A549 (cell line): ENCODE measurements around the gene CCL4. TPM values are rescaled to one million over a fixed set of nuclear protein-coding genes. Genes with fewer than 3 reads are reported as not detected.
A peak's percentile ranks its signal among the peaks of the same experiment; 100 is the strongest.

Experiments used
- ATAC-seq, 2 experiments: fragments of 200-7000 bp in 1 of 2; fragments of >200 bp in 1 of 2; cut with Nextera tagmentation in 1 of 2; cut with Tn5 transposase in 1 of 2; 3 replicates each; pipeline versions ENCODE4 v1.8.0 to v1.9.1; 2018 to 2020; ENCODE audit warnings: mild to moderate bottlenecking in 1 of 2, moderate library complexity in 1 of 2
- CTCF ChIA-PET: fragments of 300-600 bp; sonication (Branson Sonifier 250); formaldehyde crosslinking; extraction: SDS; loops from one replicate; lab custom pipeline; 2021; ENCODE audit warnings: antibody characterized with exemption, inconsistent platforms; lab: Yijun Ruan, JAX
- POLR2A ChIA-PET: fragments of 350-600 bp; formaldehyde crosslinking; extraction: SDS; loops from one replicate; lab custom pipeline; 2021; ENCODE audit warnings: antibody characterized with exemption, inconsistent platforms; lab: Yijun Ruan, JAX
- DNase-seq, 2 experiments: peaks; one replicate each; pipeline versions ENCODE4 v3.0.0 to v3.0.0-alpha.2; 2011 to 2016; ENCODE audit warnings: low read depth in 1 of 2, low spot score in 1 of 2
- FAIRE-seq: peaks from 2 replicates; lab custom pipeline; 2011; peaks lifted over from hg19 to GRCh38; lab: Jason Lieb, UNC
- H3K27ac ChIP-seq, 2 experiments: fragments of >200 bp; sonication (Bioruptor Twin); formaldehyde crosslinking; 3 replicates each; pipeline ENCODE4 v1.5.1; 2016 to 2017
- H3K4me1 ChIP-seq: fragments of >200 bp; sonication (Bioruptor Twin); formaldehyde crosslinking; 3 replicates; pipeline ENCODE4 v1.6.1; 2016
- H3K4me2 ChIP-seq: fragments of >200 bp; sonication (Bioruptor Twin); formaldehyde crosslinking; 3 replicates; pipeline ENCODE4 v1.6.1; 2016
- H3K4me3 ChIP-seq: fragments of >200 bp; sonication (Bioruptor Twin); formaldehyde crosslinking; 3 replicates; pipeline ENCODE4 v1.5.1; 2016
- H3K9me3 ChIP-seq: fragments of >200 bp; sonication (Bioruptor Twin); formaldehyde crosslinking; 3 replicates; pipeline ENCODE4 v1.6.1; 2016
- CHD4 ChIP-seq: fragments of 200-600 bp; sonication (generic); IDR thresholded peaks from 2 replicates; pipeline ENCODE4 v1.6.1; 2016; ENCODE audit warnings: antibody characterized with exemption, mild to moderate bottlenecking, borderline replicate concordance
- FOXS1 ChIP-seq: fragments of 250-450 bp; sonication (Bioruptor Pico); IDR thresholded peaks from 2 replicates; pipeline ENCODE4 v1.5.0; 2020; ENCODE audit warnings: mild to moderate bottlenecking, moderate library complexity
- HOXB13 ChIP-seq: fragments of 250-450 bp; sonication (Bioruptor Pico); IDR thresholded peaks from 2 replicates; pipeline ENCODE4 v1.5.0; 2020; ENCODE audit warnings: low read depth, mild to moderate bottlenecking, moderate library complexity
- JUNB ChIP-seq: fragments of >200 bp; sonication (Bioruptor Twin); formaldehyde crosslinking; IDR thresholded peaks from 2 replicates; pipeline ENCODE4 v1.6.1; 2016
- MAFK ChIP-seq: fragments of 450-650 bp; IDR thresholded peaks from 2 replicates; pipeline ENCODE4 v1.6.1; 2014; ENCODE audit not compliant: partially characterized antibody
- MAZ ChIP-seq: fragments of 150-350 bp; IDR thresholded peaks from 2 replicates; pipeline ENCODE4 v1.6.1; 2014; ENCODE audit warnings: antibody characterized with exemption, low read depth, low read length, borderline replicate concordance
- MYC ChIP-seq: IDR thresholded peaks from 2 replicates; pipeline ENCODE4 v1.6.1; 2012; ENCODE audit warnings: mild to moderate bottlenecking, inconsistent platforms, low read length, improper control_type of control experiment, borderline replicate concordance
- NFE2L2 ChIP-seq: fragments of 150-350 bp; conservative IDR thresholded peaks from 2 replicates; pipeline ENCODE4 v1.6.1; 2014; ENCODE audit warnings: low read length
- NR3C1 ChIP-seq: fragments of >200 bp; sonication (Bioruptor Twin); formaldehyde crosslinking; IDR thresholded peaks from 3 replicates; pipeline ENCODE4 v1.6.1; 2017
- PBX3 ChIP-seq: IDR thresholded peaks from 2 replicates; pipeline ENCODE4 v1.6.1; 2012
- PHF8 ChIP-seq: fragments of 200-600 bp; sonication (generic); IDR thresholded peaks from 2 replicates; pipeline ENCODE4 v1.6.1; 2016; ENCODE audit warnings: low read depth, mild to moderate bottlenecking, antibody characterized with exemption, moderate library complexity, borderline replicate concordance
- POLR2A ChIP-seq: IDR thresholded peaks from 2 replicates; pipeline ENCODE4 v1.6.1; 2012; ENCODE audit warnings: mild to moderate bottlenecking, low read length
- POLR2AphosphoS2 ChIP-seq: conservative IDR thresholded peaks from 2 replicates; pipeline ENCODE4 v1.6.1; 2012; ENCODE audit warnings: low read length, improper control_type of control experiment, inconsistent platforms
- RARB ChIP-seq: fragments of 250-450 bp; sonication (Bioruptor Pico); IDR thresholded peaks from 2 replicates; pipeline ENCODE4 v1.8.0; 2021; ENCODE audit warnings: mild to moderate bottlenecking, moderate library complexity
- RCOR1 ChIP-seq: fragments of 150-350 bp; IDR thresholded peaks from 2 replicates; pipeline ENCODE4 v1.6.1; 2014; ENCODE audit warnings: antibody characterized with exemption, low read length, low read depth
- RNF2 ChIP-seq: fragments of 200-600 bp; sonication (generic); IDR thresholded peaks from 2 replicates; pipeline ENCODE4 v1.6.1; 2016; ENCODE audit warnings: low read depth, mild to moderate bottlenecking, antibody characterized with exemption, moderate library complexity, borderline replicate concordance
- ZC3H11A ChIP-seq: fragments of 450-650 bp; IDR thresholded peaks from 2 replicates; pipeline ENCODE4 v1.6.1; 2014; ENCODE audit warnings: antibody characterized with exemption, mild to moderate bottlenecking
- ZFP36 ChIP-seq: fragments of 450-650 bp; IDR thresholded peaks from 2 replicates; pipeline ENCODE4 v1.6.1; 2014; ENCODE audit warnings: borderline replicate concordance; ENCODE audit not compliant: partially characterized antibody
- ZNF302 ChIP-seq: fragments of 250-450 bp; sonication (Bioruptor Pico); IDR thresholded peaks from 2 replicates; pipeline ENCODE4 v1.9.0; 2021; ENCODE audit warnings: inconsistent platforms, mild to moderate bottlenecking, moderate library complexity
- WGBS: methylation state at CpG from one replicate; pipeline ENCODE4 v1.1.6; 2017; ENCODE audit errors: missing lambda C conversion rate; 5-methylcytosine and 5-hydroxymethylcytosine counted together
- polyA plus RNA-seq, 4 experiments: library from polyadenylated mRNA; depleted of rRNA in 3 of 4; stranded (reverse); fragments of >200 nt; fragmentation: RNase III in 1 of 4; extraction: RNeasy Plus Mini Kit Qiagen cat#74134 plus additional on column Dnase treatment in 1 of 4; gene quantifications; 2 replicates in 3 of 4; 3 replicates in 1 of 4; pipeline ENCODE4 v1.2.3, GENCODE V29; 2011 to 2017
- TF ChIP-seq, protein P1 (sequence below): fragments of 250-450 bp; sonication (Bioruptor Pico); IDR thresholded peaks from 2 replicates; pipeline ENCODE4 v1.5.0; 2020; ENCODE audit warnings: low read depth, mild to moderate bottlenecking, moderate library complexity

The CCL4 gene
- polyA plus RNA-seq, 2 of the 4 experiments (the other 2 are of a cell fraction), result not detected

DNA sequence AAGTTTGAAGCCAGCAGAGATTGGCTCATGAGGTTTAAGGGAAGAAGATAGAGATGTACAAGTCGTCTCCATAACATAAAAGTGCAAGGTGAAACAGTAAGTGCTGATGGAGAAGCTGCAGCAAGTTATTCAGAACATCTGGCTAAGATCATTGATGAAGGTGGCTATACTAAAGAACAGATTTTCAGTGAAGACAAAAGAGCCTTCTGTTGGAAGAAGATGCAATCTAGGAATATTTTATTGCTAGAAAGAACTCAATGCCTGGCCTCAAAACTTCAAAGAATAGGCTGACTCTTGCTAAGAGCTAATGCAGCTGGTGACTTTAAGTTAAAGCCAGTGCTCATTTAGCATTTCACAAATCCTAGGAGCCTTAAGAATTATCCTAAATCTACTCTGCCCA is 26.0 kb downstream of the CCL4 start:
- no peak for TF ChIP-seq NFE2L2
- TF ChIP-seq, protein P1, sequence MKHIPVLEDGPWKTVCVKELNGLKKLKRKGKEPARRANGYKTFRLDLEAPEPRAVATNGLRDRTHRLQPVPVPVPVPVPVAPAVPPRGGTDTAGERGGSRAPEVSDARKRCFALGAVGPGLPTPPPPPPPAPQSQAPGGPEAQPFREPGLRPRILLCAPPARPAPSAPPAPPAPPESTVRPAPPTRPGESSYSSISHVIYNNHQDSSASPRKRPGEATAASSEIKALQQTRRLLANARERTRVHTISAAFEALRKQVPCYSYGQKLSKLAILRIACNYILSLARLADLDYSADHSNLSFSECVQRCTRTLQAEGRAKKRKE, result no peak
- no peak for TF ChIP-seq RARB (CRISPR knock-in tag)
- no peak for TF ChIP-seq NR3C1
- no peak for TF ChIP-seq CHD4
- TF ChIP-seq POLR2A, result no peak
- no peak for TF ChIP-seq ZFP36
- TF ChIP-seq POLR2AphosphoS2, result no peak
- no peak for TF ChIP-seq MAFK
- TF ChIP-seq, all 56 proteins: peak for 0
- 3% methylated on average over 1 of the region's 1 CpG for WGBS
- ChIA-PET POLR2A (no interaction called here), CTCF (interaction anchor here (0.6 to 8.2 kb wide), 3 partner anchors 19 to 160 kb away, joined by 3 to 83 read pairs (median 3); no protein-coding TSS in a partner anchor)
- H3K4me1 ChIP-seq, result no peaks in the 10 kb centered on the region
- H3K4me3 ChIP-seq, result no peak overlapping the region
- H3K4me2 ChIP-seq, result no peak overlapping the region
- 0 out of 3 replicates have a peak, but pooled peaks cover 6% of the 10 kb centered on the region for H3K9me3 ChIP-seq
- no peak for ATAC-seq
- no peak for FAIRE-seq
- no peak overlapping the region for H3K27ac ChIP-seq
- DNase-seq, result no peak

DNA sequence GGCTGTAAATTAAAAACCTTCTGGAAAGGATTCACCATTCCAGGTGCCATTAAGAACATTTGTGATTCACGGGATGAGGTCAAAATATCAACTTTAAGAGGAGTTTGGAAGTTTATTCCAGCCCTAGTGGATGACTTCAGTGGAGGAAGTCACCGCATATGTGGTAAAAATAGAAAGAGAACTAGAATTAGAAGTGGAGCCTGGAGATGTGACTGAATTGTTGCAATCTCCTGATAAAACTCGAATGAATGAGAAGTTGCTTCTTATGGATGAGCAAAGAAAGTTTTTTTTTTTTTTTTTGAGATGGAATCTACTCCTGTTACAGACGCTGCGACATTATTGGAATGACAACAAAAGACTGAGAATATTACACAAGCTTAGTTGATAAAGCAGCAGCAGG is 26.7 kb downstream of the CCL4 start:
- Histone ChIP-seq H3K4me2 (no peak overlapping the region), H3K9me3 (0 out of 3 replicates have a peak, but pooled peaks cover 2% of the 10 kb centered on the region), H3K27ac (no peak overlapping the region), H3K4me3 (no peak overlapping the region), H3K4me1 (no peaks in the 10 kb centered on the region)
- ATAC-seq, result no peak
- POLR2A ChIA-PET, result no interaction called here
- FAIRE-seq, result no peak
- TF ChIP-seq MYC (no peak), PBX3 (no peak), ZC3H11A (no peak), JUNB (no peak), POLR2AphosphoS2 (no peak), HOXB13 (CRISPR knock-in tag) (no peak), RCOR1 (no peak), ZNF302 (no peak), MAZ (no peak), FOXS1 (CRISPR knock-in tag) (no peak), PHF8 (no peak)
- TF ChIP-seq, protein P1, result no peak
- CTCF ChIA-PET, result interaction anchor here (1.6 to 8.2 kb wide), 2 partner anchors 18 to 161 kb away, joined by 3 to 83 read pairs; no protein-coding TSS in a partner anchor
- no peak for DNase-seq
- WGBS, result 22% methylated on average over 5 of the region's 5 CpGs

GRCh38 chr17:36131421-36131820 is 27.8 kb downstream of the CCL4 start:
- WGBS, result 21% methylated on average over 2 of the region's 2 CpGs
- H3K27ac ChIP-seq, result no peak overlapping the region
- ChIA-PET POLR2A (no interaction called here), CTCF (interaction anchor here (1.6 to 8.2 kb wide), 5 partner anchors 17 to 352 kb away, joined by 3 to 83 read pairs (median 5); partner anchors contain the start of gene CCL16)
- no peak for DNase-seq
- no peaks in the 10 kb centered on the region for H3K9me3 ChIP-seq
- no peak for FAIRE-seq
- H3K4me1 ChIP-seq, result no peaks in the 10 kb centered on the region
- TF ChIP-seq RNF2 (no peak), MYC (no peak)
- H3K4me3 ChIP-seq, result no peak overlapping the region
- H3K4me2 ChIP-seq, result no peak overlapping the region
- ATAC-seq, result peak in 1 of 2 experiments; percentile 51; a peak in 1 of 6 replicates
